ENCODE results near the gene DGCR8.

DGCR8 gene

GRCh38 chr22:20143883-20144665, 64.0 kb downstream of the DGCR8 start (continued):
- TF ChIP-seq PATZ1 (CRISPR knock-in tag; IDR thresholded peaks at IDR 0.05; ENCODE audit: borderline replicate concordance) (no peak), ESRRG (CRISPR knock-in tag; IDR thresholded peaks at IDR 0.05) (no peak), SNAI2 (CRISPR knock-in tag; IDR thresholded peaks at IDR 0.05) (no peak), ISL1 (CRISPR knock-in tag; IDR thresholded peaks at IDR 0.05) (no peak)
- TF ChIP-seq, protein P1, sequence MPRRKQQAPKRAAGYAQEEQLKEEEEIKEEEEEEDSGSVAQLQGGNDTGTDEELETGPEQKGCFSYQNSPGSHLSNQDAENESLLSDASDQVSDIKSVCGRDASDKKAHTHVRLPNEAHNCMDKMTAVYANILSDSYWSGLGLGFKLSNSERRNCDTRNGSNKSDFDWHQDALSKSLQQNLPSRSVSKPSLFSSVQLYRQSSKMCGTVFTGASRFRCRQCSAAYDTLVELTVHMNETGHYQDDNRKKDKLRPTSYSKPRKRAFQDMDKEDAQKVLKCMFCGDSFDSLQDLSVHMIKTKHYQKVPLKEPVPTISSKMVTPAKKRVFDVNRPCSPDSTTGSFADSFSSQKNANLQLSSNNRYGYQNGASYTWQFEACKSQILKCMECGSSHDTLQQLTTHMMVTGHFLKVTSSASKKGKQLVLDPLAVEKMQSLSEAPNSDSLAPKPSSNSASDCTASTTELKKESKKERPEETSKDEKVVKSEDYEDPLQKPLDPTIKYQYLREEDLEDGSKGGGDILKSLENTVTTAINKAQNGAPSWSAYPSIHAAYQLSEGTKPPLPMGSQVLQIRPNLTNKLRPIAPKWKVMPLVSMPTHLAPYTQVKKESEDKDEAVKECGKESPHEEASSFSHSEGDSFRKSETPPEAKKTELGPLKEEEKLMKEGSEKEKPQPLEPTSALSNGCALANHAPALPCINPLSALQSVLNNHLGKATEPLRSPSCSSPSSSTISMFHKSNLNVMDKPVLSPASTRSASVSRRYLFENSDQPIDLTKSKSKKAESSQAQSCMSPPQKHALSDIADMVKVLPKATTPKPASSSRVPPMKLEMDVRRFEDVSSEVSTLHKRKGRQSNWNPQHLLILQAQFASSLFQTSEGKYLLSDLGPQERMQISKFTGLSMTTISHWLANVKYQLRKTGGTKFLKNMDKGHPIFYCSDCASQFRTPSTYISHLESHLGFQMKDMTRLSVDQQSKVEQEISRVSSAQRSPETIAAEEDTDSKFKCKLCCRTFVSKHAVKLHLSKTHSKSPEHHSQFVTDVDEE (CRISPR knock-in tag; IDR thresholded peaks at IDR 0.05), result no peak

- ATAC-seq, result no peak
- TF ChIP-seq PATZ1 (CRISPR knock-in tag; IDR thresholded peaks at IDR 0.05; ENCODE audit: borderline replicate concordance), result no peak
- TF ChIP-seq, protein P2, sequence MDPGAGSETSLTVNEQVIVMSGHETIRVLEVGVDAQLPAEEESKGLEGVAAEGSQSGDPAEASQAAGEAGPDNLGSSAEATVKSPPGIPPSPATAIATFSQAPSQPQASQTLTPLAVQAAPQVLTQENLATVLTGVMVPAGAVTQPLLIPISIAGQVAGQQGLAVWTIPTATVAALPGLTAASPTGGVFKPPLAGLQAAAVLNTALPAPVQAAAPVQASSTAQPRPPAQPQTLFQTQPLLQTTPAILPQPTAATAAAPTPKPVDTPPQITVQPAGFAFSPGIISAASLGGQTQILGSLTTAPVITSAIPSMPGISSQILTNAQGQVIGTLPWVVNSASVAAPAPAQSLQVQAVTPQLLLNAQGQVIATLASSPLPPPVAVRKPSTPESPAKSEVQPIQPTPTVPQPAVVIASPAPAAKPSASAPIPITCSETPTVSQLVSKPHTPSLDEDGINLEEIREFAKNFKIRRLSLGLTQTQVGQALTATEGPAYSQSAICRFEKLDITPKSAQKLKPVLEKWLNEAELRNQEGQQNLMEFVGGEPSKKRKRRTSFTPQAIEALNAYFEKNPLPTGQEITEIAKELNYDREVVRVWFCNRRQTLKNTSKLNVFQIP (CRISPR knock-in tag; IDR thresholded peaks at IDR 0.05; ENCODE audit: borderline replicate concordance, low read depth), result no peak
- TF ChIP-seq ZC3H10 (CRISPR knock-in tag; IDR thresholded peaks at IDR 0.05), result no peak
- no peak for TF ChIP-seq OSR1 (CRISPR knock-in tag; IDR thresholded peaks at IDR 0.05)
- no peak for TF ChIP-seq CSDC2 (CRISPR knock-in tag; IDR thresholded peaks at IDR 0.05)
- TF ChIP-seq ARNTL (CRISPR knock-in tag; IDR thresholded peaks at IDR 0.05; ENCODE audit: borderline replicate concordance, low read depth), result no peak
- no peak for TF ChIP-seq TOX (CRISPR knock-in tag; IDR thresholded peaks at IDR 0.05; ENCODE audit: borderline replicate concordance)
- no peak for TF ChIP-seq ZNF70 (CRISPR knock-in tag; IDR thresholded peaks at IDR 0.05)
- no peak for TF ChIP-seq ZNF8 (CRISPR knock-in tag; IDR thresholded peaks at IDR 0.05)
- no peak for TF ChIP-seq SNAI2 (CRISPR knock-in tag; IDR thresholded peaks at IDR 0.05)
- TF ChIP-seq, protein P1 (CRISPR knock-in tag; IDR thresholded peaks at IDR 0.05), result no peak
- TF ChIP-seq ZNF565 (CRISPR knock-in tag; conservative IDR thresholded peaks at IDR 0.05; ENCODE audit: low read depth), result no peak
- no peak for TF ChIP-seq RARB (CRISPR knock-in tag; IDR thresholded peaks at IDR 0.05)
Measured at GRCh38 chr22:20145206-20145831, 65.3 kb downstream of the DGCR8 start.

GRCh38 chr22:20145832-20146223, 65.8 kb downstream of the DGCR8 start:
- ATAC-seq, result no peak
- TF ChIP-seq ZNF565 (CRISPR knock-in tag; conservative IDR thresholded peaks at IDR 0.05; ENCODE audit: low read depth) (no peak), PATZ1 (CRISPR knock-in tag; IDR thresholded peaks at IDR 0.05; ENCODE audit: borderline replicate concordance) (no peak), ISL1 (CRISPR knock-in tag; IDR thresholded peaks at IDR 0.05) (no peak), SNAI2 (CRISPR knock-in tag; IDR thresholded peaks at IDR 0.05) (no peak), ZNF8 (CRISPR knock-in tag; IDR thresholded peaks at IDR 0.05) (no peak), CSDC2 (CRISPR knock-in tag; IDR thresholded peaks at IDR 0.05) (no peak), RARB (CRISPR knock-in tag; IDR thresholded peaks at IDR 0.05) (no peak), TCF4 (CRISPR knock-in tag; IDR thresholded peaks at IDR 0.05; ENCODE audit: borderline replicate concordance) (no peak), ARNTL (CRISPR knock-in tag; IDR thresholded peaks at IDR 0.05; ENCODE audit: borderline replicate concordance, low read depth) (no peak), ZC3H10 (CRISPR knock-in tag; IDR thresholded peaks at IDR 0.05) (no peak), TOX (CRISPR knock-in tag; IDR thresholded peaks at IDR 0.05; ENCODE audit: borderline replicate concordance) (no peak), ZFP3 (CRISPR knock-in tag; IDR thresholded peaks at IDR 0.05) (no peak), GLIS3 (CRISPR knock-in tag; IDR thresholded peaks at IDR 0.05) (no peak), PPARA (CRISPR knock-in tag; IDR thresholded peaks at IDR 0.05; ENCODE audit: borderline replicate concordance) (no peak)

Data from SK-N-SH treated with all-trans-retinoic acid at 6 μM for 48 hours (cell line).